Rectal smooth muscle tissue (tissue), 1 donor: ENCODE measurements around the gene SLC22A15.
A peak's percentile ranks its signal among the peaks of the same experiment; 100 is the strongest.
"Not testable (repeated sequence)": the region's sequence is repeated elsewhere in the genome, so short reads cannot be mapped to it uniquely, and the experiment has no call there.

Source experiments
- H3K27ac ChIP-seq: one replicate; pipeline ENCODE4 v1.7.0; 2013; ENCODE audit warnings: low read depth, low read length, inconsistent platforms
- H3K27me3 ChIP-seq: one replicate; pipeline ENCODE4 v1.7.0; 2013; ENCODE audit warnings: low read length; ENCODE audit not compliant: control insufficient read depth, insufficient read depth
- H3K36me3 ChIP-seq: one replicate; pipeline ENCODE4 v1.7.0; 2013; ENCODE audit warnings: low read length; ENCODE audit not compliant: control insufficient read depth, insufficient read depth
- H3K4me1 ChIP-seq: one replicate; pipeline ENCODE4 v1.7.0; 2013; ENCODE audit warnings: low read length; ENCODE audit not compliant: control insufficient read depth, insufficient read depth
- H3K4me3 ChIP-seq: one replicate; pipeline ENCODE4 v1.7.0; 2013; ENCODE audit warnings: low read length
- H3K9ac ChIP-seq: one replicate; pipeline ENCODE4 v1.7.0; 2013; ENCODE audit warnings: low read length

The SLC22A15 gene

GRCh38 chr1:115969509-115969908, 6.8 kb upstream of the SLC22A15 start:
- H3K36me3 ChIP-seq = no peaks in the 10 kb centered on the region
- no peaks in the 10 kb centered on the region for H3K27me3 ChIP-seq
- H3K4me3 ChIP-seq = no peak overlapping the region
- no peaks in the 10 kb centered on the region for H3K4me1 ChIP-seq
- H3K27ac ChIP-seq = no peak overlapping the region
- no peak overlapping the region for H3K9ac ChIP-seq

DNA sequence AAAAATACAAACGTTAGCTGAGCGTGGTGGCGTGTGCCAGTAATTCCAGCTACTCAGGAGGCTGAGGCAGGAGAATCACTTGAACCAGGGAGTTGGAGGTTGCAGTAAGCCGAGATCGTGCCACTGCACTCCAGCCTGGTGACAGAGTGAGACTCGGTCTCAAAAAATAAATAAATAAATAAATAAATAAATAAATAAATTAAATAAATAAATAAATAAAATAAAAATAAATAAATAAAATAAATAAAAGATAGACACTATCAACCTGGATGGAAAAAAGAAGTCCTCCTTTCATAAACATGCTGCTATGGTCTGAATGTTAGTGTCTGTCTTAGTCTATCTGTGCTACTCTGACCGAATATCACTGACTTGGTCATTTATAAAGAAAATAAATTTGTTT, 4.5 kb upstream of the SLC22A15 start:
- not testable (repeated sequence) for H3K36me3 ChIP-seq, H3K4me1 ChIP-seq, H3K4me3 ChIP-seq, H3K27ac ChIP-seq, H3K9ac ChIP-seq, H3K27me3 ChIP-seq

DNA sequence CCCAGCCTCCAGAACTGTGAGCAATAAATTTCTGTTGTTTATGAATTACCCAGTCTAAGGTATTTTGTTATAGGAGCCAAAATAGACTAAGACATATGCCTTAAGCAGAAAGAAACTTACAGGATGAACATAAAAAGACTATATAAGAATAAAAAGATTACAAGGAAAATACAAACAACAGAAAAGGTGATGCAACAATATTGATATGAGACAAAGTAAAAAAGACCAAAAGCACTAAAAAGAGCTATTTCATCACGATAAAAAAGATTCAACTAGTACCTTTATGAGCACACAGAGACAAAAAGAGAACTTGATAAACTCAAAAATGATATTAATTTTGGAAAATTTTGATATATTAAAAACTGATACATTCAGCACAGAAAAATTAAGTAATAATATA, 3.2 kb upstream of the SLC22A15 start:
- Histone ChIP-seq H3K36me3 (no peaks in the 10 kb centered on the region), H3K9ac (no peak overlapping the region), H3K4me3 (no peak overlapping the region), H3K27me3 (no peaks in the 10 kb centered on the region), H3K4me1 (no peaks in the 10 kb centered on the region), H3K27ac (no peak overlapping the region)

DNA sequence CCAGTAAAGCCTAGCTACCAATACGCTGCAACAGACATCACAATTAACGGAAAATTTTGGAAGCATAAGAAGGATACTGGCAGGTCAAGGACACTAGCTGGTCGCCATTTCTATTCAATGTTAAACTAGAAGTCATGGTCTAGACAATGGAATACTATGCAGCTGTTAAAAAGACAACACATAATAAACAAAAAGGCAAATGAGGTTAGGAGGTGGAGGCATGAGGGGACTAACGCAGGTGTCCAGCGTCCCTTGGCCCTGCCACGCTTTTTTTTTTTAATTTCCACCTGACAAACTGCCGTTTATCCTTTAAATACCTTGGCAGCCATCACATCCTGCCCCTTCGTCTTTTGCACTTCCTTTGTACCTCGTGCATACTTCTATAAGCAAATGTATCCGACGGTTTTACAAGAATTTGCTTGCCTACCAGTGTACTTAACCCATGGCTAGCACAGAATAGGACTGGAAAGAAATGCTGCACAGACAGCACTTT, 698 bp upstream of the SLC22A15 start:
- no peaks in the 10 kb centered on the region for H3K36me3 ChIP-seq
- no peak overlapping the region for H3K27ac ChIP-seq
- H3K4me3 ChIP-seq = peak overlapping the region; percentile 59
- H3K27me3 ChIP-seq = no peaks in the 10 kb centered on the region
- no peak overlapping the region for H3K9ac ChIP-seq
- no peaks in the 10 kb centered on the region for H3K4me1 ChIP-seq

GRCh38 chr1:115976921-115977498, 697 bp downstream of the SLC22A15 start:
- H3K27ac ChIP-seq = no peak overlapping the region
- peak overlapping the region; percentile 54 for H3K4me3 ChIP-seq
- no peak overlapping the region for H3K9ac ChIP-seq
- H3K27me3 ChIP-seq = no peaks in the 10 kb centered on the region
- H3K4me1 ChIP-seq = no peaks in the 10 kb centered on the region
- no peaks in the 10 kb centered on the region for H3K36me3 ChIP-seq

- Histone ChIP-seq H3K4me3 (no peak overlapping the region), H3K27ac (no peak overlapping the region)
Measured at GRCh38 chr1:115977499-115978258, 1.4 kb downstream of the SLC22A15 start.

DNA sequence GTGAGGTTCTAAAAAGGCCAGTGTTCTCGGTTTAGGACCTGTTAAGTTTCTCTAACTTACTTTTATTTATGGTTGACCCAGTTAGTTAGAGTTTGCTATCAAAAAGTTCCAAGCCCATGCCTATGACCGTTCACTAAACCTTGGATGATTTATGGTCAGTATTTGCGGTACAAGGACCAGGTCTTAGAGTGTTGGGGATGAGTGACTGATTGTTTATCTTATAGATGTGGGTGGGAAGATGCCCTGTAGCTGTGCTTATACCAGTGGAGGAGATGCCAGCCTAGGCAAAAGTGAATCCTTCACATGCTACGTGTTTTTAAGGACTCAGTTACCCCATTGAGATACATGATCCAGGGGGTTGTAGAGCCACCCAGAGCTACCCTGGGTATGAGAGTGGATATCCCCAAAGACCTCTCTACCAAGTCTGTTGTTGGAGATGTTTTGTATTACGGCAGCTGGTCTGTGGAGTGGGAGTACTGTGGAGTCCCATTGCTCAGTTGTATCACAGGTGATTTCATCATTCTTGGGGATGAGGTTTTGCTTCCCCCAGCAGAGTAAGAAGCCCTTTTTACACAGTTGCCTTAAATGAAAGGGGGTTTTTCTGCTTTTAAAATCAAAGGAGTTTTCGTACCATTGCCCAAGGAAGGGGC, 2.1 kb downstream of the SLC22A15 start:
- Histone ChIP-seq H3K4me3 (no peak overlapping the region), H3K4me1 (no peaks in the 10 kb centered on the region), H3K27ac (no peak overlapping the region), H3K9ac (no peak overlapping the region), H3K27me3 (no peaks in the 10 kb centered on the region), H3K36me3 (no peaks in the 10 kb centered on the region)

More at GRCh38 chr1:115977499-115978258, 1.4 kb downstream of the SLC22A15 start:
- Histone ChIP-seq H3K27me3 (no peaks in the 10 kb centered on the region), H3K4me1 (no peaks in the 10 kb centered on the region), H3K36me3 (no peaks in the 10 kb centered on the region), H3K9ac (no peak overlapping the region)

DNA sequence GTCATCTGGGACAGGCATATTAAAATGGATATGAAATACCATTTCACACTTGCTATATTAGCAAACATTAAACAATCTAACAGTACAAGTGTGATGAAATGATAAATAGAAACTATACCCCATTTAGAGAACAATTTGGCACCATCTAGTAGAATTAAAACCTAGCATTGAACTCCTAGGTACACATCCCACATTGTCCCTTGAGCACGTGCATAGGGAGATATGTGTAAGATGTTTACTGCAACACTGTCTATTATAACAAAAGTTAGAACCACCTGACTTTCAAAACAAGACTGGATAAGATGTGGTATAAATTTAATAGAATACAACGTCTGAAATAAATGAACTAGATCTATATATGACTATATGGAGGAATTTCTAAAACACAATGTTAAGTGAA, 3.8 kb downstream of the SLC22A15 start:
- H3K27me3 ChIP-seq = no peaks in the 10 kb centered on the region
- H3K4me3 ChIP-seq = no peak overlapping the region
- H3K9ac ChIP-seq = no peak overlapping the region
- no peak overlapping the region for H3K27ac ChIP-seq
- no peaks in the 10 kb centered on the region for H3K4me1 ChIP-seq
- no peaks in the 10 kb centered on the region for H3K36me3 ChIP-seq

- H3K27ac ChIP-seq = no peak overlapping the region
- no peak overlapping the region for H3K9ac ChIP-seq
- H3K36me3 ChIP-seq = no peaks in the 10 kb centered on the region
- H3K27me3 ChIP-seq = no peaks in the 10 kb centered on the region
- no peaks in the 10 kb centered on the region for H3K4me1 ChIP-seq
- H3K4me3 ChIP-seq = no peak overlapping the region
Measured at GRCh38 chr1:115980998-115981993, 5.0 kb downstream of the SLC22A15 start.

- H3K27ac ChIP-seq = no peak overlapping the region
- no peak overlapping the region for H3K9ac ChIP-seq
- no peaks in the 10 kb centered on the region for H3K27me3 ChIP-seq
Measured at GRCh38 chr1:115982400-115982799, 6.1 kb downstream of the SLC22A15 start.

GRCh38 chr1:115983584-115983983, 7.3 kb downstream of the SLC22A15 start:
- Histone ChIP-seq H3K9ac (no peak overlapping the region), H3K4me1 (no peaks in the 10 kb centered on the region), H3K27ac (no peak overlapping the region), H3K27me3 (no peaks in the 10 kb centered on the region), H3K4me3 (no peak overlapping the region), H3K36me3 (no peaks in the 10 kb centered on the region)

More at GRCh38 chr1:115982400-115982799, 6.1 kb downstream of the SLC22A15 start:
- Histone ChIP-seq H3K36me3 (no peaks in the 10 kb centered on the region), H3K4me1 (no peaks in the 10 kb centered on the region), H3K4me3 (no peak overlapping the region)

DNA sequence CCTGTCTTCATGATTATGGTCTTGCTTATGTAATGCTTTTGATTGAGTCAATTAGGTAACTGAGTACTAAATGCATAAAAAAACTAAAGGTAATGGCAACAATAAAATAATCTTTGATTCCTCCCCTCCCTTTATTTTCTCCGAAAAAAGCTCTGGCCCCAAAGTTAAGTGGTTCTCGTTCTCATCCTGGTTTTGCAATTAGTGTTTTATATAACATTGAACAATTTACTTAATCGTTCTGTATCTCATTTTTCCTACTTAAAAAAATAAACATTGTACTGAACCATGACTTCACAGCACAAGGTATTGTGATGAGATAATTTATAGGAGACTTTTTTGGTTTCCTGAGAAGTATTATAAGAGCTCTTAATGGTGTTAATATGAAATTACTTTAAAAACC, 11.3 kb downstream of the SLC22A15 start:
- H3K27ac ChIP-seq = no peak overlapping the region
- no peak overlapping the region for H3K9ac ChIP-seq
- H3K36me3 ChIP-seq = no peaks in the 10 kb centered on the region
- H3K4me3 ChIP-seq = no peak overlapping the region
- H3K27me3 ChIP-seq = no peaks in the 10 kb centered on the region
- no peaks in the 10 kb centered on the region for H3K4me1 ChIP-seq
